Endothelial cell of umbilical vein (primary cell): ENCODE results near the gene USH2A.

ENCODE experiments used
- EZH2 ChIP-seq: IDR thresholded peaks from 2 replicates; pipeline ENCODE4 v1.6.1; 2012; ENCODE audit warnings: borderline replicate concordance, low read depth, mild to moderate bottlenecking, moderate library complexity, low read length, inconsistent platforms; ENCODE audit not compliant: severe bottlenecking
- FOS ChIP-seq: IDR thresholded peaks from 2 replicates; pipeline ENCODE4 v1.6.1; 2011; ENCODE audit warnings: mild to moderate bottlenecking, low read length, moderate library complexity, borderline replicate concordance; ENCODE audit not compliant: insufficient read depth
- MAX ChIP-seq: IDR thresholded peaks from 2 replicates; pipeline ENCODE4 v1.6.1; 2011; ENCODE audit not compliant: insufficient read depth, insufficient read length
- POLR2A ChIP-seq: IDR thresholded peaks from 2 replicates; pipeline ENCODE4 v1.6.1; 2012; ENCODE audit warnings: low read depth, mild to moderate bottlenecking, control low read depth, low read length
- POLR2AphosphoS5 ChIP-seq: IDR thresholded peaks from 2 replicates; pipeline ENCODE4 v1.6.1; 2012; ENCODE audit warnings: low read depth, mild to moderate bottlenecking, control low read depth, low read length, moderate library complexity; ENCODE audit not compliant: insufficient read depth
- TF ChIP-seq, protein P1 (sequence below), 2 donors: IDR thresholded peaks; 1 replicate in 1 of 2; 2 replicates in 1 of 2; pipeline ENCODE4 v1.5.1; 2011; ENCODE audit warnings: low read length in 2 of 2, mild to moderate bottlenecking in 2 of 2, moderate library complexity in 2 of 2, control low read depth in 1 of 2, inconsistent platforms in 1 of 2, low read depth in 1 of 2; ENCODE audit not compliant: insufficient read depth in 1 of 2; ENCODE audit errors: extremely low read depth in 1 of 2

DNA sequence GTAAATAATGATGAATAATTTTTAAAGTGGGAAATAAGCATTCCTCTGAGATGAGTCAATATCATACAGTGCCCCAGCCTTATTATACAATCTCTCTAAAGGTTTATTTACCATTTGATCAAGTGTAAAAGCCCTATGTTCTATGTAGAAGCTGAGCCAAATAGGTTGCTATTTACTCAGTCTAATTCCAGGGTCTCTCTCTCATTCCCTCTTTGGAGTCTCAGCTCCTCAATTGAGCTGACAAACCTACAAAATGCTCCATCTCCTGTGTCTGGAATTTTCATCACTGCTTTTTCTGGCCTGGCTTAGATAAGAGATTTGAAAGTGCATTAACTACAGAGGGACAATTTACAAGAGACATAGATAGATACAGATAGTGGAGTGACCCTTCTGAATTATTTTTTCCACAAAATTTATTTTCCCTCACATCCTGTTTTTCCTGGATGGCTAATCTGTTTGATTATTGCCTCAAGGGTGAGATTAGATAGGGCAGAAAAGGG is 24.8 kb upstream of the USH2A start:
- no peak for TF ChIP-seq POLR2A
- TF ChIP-seq, protein P1, sequence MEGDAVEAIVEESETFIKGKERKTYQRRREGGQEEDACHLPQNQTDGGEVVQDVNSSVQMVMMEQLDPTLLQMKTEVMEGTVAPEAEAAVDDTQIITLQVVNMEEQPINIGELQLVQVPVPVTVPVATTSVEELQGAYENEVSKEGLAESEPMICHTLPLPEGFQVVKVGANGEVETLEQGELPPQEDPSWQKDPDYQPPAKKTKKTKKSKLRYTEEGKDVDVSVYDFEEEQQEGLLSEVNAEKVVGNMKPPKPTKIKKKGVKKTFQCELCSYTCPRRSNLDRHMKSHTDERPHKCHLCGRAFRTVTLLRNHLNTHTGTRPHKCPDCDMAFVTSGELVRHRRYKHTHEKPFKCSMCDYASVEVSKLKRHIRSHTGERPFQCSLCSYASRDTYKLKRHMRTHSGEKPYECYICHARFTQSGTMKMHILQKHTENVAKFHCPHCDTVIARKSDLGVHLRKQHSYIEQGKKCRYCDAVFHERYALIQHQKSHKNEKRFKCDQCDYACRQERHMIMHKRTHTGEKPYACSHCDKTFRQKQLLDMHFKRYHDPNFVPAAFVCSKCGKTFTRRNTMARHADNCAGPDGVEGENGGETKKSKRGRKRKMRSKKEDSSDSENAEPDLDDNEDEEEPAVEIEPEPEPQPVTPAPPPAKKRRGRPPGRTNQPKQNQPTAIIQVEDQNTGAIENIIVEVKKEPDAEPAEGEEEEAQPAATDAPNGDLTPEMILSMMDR (IDR thresholded peaks at IDR 0.05; ENCODE audit: extremely low read depth in 1 of 2, insufficient read depth in 1 of 2, low read depth in 1 of 2, low read length in 2 of 2), result no peak
- no peak for TF ChIP-seq POLR2AphosphoS5
- TF ChIP-seq MAX, result no peak
- TF ChIP-seq EZH2, result no peak
- no peak for TF ChIP-seq FOS
